GM18520 (cell line): Measurements from ENCODE around the gene ABTB1.

Experiments
- ATAC-seq: cut with Tn5 transposase; IDR thresholded peaks from one replicate; pipeline ENCODE4 v1.9.1; 2021; ENCODE audit not compliant: unreplicated experiment

Gene ABTB1

GRCh38 chr3:127718245-127718915 lies 45.6 kb downstream of the ABTB1 start:
- ATAC-seq, result no peak

DNA sequence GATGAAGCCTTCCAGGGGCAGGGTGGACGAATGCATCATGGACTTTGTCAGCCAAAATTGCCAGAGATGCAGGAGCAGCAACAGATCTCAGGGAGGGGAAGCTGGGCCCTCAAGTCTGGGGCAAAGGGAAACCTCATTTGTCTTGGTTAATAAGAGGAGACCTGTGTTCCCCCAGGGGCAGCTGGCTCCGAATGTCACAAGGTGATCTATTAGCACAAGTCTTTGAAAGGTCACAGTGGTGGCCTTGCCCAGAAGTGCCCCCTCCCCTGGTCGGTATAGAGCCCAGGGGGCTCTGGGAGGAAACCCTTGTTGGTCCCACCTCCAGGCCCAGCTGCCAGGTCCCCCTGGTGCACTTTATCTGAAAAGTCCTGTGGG lies 46.2 kb downstream of the ABTB1 start:
- ATAC-seq, result no peak

- no peak for ATAC-seq
These were observed 46.6 kb downstream of the ABTB1 start for GRCh38 chr3:127719369-127719768.

GRCh38 chr3:127720161-127720823 lies 47.5 kb downstream of the ABTB1 start:
- no peak for ATAC-seq

DNA sequence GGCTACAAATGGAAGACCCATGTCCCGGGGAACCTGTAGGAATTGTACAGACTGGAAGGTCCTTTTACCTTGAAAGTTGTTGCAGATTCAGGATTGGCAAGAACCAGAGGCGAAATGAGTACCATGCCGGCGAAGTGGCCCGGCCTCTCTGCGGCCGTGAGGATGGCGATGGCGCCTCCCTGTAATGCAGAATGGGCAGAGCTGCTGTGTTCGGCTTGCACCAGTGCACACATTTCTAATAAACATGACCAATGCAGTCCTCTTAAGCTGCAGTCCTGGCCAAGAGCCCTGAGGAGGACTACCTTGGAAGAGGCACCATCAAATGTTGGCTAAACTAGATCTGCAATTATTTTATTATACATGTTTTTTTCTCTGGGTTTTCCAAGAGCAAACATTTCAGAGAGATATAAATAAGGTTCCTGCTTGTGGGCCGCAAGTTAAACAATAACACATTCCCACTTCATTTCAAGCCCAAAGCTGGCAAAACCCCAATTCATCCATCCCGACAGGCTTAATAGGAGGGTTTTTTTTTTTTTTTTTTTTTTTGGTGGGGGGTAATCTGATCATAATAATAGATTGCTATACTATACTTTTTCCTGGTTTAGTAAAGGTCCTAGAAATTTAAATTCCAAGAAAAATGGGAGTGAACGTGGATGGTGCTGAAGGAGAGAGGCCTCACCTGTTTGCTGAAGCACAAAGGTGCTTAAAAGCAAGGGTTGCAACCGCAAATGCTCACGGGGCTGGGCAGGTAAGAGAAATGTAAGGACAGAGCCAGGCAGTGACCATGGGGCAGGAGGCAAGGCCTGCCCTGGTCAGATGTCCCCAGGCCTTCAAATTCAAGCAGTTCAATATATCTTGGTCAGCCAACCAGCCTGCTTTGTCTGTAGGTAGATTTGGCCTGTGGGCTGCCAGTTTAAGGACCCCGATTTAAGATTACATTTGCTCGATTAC lies 48.5 kb downstream of the ABTB1 start:
- no peak for ATAC-seq

GRCh38 chr3:127722091-127722784 lies 49.5 kb downstream of the ABTB1 start:
- ATAC-seq, result no peak

GRCh38 chr3:127723011-127723567 lies 50.3 kb downstream of the ABTB1 start:
- ATAC-seq, result no peak

DNA sequence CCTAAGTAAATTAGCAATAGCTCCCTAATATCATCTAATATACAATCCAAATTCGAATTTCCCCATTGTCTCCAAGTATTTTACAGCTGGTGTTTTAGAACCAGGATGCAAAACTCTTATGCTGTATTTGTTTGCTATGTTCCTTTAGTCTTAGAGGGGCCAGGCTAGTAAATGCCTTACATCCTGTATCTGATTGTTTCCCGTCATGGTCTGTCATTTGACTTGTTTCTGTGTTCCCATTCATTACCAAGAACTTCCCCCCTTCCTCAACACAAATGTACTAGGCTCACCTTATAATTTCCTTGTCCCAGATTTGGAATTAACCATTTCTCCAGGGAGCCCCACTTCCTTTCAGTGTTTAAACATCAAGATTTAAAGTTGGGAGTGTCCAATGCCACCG lies 54.1 kb downstream of the ABTB1 start:
- ATAC-seq, result no peak

- ATAC-seq, result no peak
These were observed 55.8 kb downstream of the ABTB1 start for GRCh38 chr3:127728417-127729015.

DNA sequence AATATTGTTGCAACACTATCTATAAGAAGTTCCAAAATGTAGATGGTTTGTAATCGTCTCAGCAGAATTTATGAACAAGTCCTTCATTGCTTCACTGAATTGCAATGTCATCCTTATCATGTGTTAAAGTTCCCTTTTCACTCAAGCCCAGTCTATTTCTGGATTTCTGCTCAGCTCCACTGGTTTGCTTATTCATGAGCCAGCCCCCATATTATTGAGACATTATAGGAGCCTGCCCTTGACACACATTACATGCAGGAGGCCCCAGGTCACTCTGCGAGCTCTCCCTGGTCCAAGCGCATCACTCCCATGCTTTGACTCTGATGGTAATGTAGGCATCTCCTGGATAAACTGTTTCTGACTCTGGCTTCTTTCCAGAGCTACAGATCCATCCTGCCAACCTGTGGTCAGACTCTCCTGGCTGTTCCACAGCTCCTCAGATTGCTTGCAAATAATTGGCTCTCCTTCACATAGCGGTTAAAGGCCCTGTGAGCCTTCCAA lies 56.9 kb downstream of the ABTB1 start:
- ATAC-seq, result no peak

DNA sequence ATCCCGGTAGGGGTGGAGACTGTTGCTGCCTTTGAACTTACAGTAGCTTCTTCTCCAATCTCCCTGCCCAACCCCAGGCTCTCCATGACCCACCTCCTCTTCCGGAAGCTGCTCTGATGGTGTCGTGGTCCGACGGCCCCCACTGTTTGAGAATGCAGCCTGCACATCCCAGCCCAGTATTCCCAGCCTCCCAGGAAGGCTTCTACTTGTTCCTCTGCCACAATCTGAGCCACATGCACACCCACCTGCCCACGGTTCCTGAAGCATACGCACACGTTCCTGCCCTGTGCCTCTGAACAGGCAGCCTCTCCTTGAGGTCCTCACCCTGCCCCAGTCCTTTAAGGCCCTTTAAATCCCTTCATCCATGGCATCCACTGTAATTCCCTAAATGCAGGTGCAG lies 57.4 kb downstream of the ABTB1 start:
- ATAC-seq, result no peak
